Skin of body (tissue), 2 donors: ENCODE measurements around the gene OAT. TPM values are rescaled to one million over a fixed set of nuclear protein-coding genes. Genes with fewer than 3 reads are reported as not detected.

Experiments used
- DNase-seq: peaks from one replicate; lab custom pipeline; 2025; lab: John Stamatoyannopoulos, UW
- total RNA-seq: library from RNA; depleted of rRNA; stranded (reverse); fragments of >200 nt; gene quantifications from one replicate; pipeline ENCODE4 v1.2.3, GENCODE V29; 2014

OAT gene
- 132 TPM for total RNA-seq

DNA sequence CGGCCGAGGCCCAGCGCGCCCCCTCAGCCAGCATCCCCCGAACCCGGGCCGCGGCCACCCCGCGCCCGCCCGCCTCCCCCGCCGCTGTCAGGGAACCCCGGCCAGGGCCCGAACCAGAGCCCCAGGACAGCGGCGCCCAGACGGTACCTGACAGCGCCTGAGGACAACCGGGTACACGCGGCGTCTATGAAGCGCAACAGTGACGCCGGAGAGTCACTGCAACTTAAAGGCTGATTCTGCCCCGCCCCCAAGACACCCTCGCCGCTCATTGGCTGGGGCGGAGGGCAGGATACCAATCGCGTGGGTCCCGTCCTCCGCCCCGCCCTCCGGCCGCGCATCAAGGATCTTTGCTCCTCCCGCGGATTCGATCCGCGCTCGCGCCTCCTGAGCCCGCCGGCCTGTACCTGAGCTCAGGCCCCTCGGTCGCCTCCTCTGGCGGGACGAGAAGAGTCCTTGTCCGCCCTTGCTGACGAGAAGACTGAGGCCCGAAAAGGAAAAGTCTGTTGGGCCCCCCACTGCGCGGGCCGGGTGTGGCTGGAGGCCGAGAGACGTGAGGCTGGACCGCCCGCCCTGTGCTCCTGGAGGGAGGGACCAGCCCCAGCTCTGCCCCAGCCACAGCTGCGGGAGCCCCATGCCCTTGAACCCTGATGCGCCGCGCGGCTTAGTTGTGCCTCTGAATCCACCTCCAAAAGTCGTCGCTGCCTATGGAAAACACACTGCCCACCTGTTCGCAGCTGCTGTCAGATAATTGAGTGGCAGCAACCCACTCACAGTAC, at the start of gene OAT:
OAT (minus strand) TSS at position 198 of the 776 bp plus-strand sequence. CDS start 6,752 bp downstream, outside the sequence.
- peak; percentile 94 for DNase-seq

DNA sequence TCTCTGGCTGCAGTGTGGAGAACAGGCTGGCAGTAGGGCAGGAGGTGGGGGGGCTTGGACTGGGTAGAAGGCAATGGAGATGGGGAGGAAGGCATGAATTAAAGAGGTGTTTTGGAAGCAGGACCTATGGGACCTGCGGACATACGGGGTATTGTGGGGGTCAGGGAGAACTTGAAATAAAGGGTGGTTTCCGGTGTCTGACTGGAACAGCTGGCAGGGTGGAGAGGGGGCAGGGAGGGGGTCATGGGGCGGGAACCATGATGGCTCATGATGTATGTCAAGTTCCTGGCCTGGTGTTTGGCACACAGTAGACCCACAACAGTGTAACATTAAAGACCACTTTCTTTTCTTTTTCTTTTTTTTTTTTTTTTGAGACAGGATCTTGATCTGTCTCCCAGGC, 48.4 kb upstream of the OAT start:
- no peak for DNase-seq

DNA sequence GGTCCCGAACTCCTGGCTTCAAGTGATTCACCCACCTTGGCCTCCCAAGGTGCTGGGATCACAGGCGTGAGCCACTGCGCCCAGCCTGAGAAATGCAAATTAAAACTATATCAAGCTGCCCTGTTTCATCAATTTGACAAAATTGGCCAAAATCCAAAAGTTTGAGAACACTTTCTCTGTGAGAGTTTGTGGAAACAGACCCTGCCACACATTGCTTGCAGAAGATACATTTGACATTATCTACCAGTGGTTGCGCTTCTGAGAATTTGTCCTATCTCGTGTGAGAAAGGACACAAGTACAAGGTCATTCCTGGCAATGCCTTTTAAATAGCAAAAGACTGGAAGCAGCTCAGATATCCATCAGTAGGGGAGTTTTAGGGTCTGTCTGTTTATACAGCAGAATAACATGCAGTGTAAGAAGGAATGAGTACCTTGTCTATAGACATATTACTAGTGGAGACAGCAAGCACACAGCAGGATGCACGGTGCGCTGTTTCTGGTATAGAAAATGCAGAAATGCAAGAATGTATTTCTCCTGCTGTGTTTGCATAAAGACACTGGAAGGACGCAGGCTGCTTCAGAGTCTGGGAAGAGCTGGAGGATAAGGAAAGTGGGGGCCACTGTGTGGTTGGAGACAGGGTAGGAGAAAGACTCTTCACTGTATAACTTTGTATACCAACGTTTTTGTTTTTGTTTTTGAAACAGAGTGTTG, 47.2 kb upstream of the OAT start:
- DNase-seq, result no peak

DNA sequence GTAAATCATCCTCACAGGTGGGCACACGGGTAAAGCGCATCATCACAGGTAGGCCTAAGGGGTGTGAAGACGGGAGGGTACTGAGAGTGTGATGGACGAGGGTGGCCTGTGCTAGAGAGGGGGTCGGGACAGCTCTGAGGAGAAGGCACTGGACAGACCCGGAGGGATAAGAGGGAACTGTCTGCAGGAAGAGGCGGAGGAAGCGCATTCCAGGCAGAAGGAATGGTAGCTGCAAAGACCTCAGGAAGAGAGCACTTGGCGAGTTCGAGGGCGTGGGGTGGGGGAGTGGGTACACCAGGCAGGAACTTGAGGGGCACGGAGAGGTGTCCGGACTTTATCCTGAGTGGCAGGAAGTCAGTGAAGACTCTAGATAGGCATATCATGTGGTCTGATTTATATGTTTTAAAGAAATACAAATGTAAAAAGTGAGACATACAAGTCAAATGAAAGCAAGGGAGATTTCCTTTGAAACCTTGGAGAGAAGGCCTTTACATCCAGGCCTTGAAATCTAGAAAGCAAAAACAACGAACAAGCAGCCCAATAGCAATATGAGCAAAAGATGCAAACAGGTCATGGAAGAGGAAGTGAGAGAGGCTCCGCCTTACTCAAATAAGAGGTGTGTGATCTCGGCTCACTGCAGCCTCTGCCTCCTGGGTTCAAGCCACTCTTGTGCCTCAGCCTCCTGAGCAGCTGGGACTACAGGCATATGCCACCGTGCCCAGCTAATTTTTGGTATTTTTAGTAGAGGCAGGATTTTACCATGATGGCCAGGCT, 46.5 kb upstream of the OAT start:
- no peak for DNase-seq

DNA sequence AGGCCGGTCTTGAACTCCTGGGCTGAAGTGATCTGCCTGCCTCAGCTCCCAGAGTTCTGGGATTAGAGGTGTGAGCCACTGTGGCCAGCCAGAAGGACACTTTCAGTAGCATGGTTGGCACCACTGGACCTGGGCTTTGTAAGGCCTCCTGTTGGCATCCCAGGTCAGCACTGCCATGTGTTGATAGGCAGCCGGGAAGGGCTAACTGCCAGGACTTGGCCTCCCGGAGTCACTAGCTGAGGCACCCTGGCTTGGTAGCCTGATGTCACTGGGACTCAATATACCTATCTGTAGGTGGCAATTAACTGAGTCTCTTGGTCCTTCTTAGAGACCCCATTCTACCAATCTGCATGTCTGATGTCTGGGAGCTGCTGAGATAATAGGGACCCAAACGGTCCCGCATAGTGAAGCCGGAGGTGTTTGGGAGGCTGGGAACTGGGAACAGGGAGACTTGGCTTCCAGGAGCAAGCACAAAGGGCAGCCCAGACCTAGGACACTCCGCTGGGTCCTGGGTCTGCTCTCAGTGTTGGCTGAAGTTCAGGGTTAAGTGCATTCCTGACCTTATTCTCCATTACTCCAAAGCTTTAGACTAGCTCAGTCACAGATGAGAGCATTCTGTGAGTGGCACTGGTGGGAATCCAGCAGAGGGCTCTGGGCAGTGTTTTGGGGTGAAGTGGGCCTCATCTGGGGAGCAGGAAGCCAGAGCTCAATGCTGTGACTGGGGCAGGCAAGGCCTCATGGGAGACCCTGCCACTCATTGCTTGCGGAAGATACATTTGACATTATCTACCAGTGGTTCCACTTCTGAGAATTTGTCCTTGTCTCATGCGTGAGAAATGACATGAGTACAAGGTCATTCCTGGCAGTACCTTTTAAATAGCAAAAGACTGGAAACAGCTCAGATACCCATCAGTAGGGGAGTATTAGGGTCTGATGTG, 45.6 kb upstream of the OAT start:
- DNase-seq, result no peak

DNA sequence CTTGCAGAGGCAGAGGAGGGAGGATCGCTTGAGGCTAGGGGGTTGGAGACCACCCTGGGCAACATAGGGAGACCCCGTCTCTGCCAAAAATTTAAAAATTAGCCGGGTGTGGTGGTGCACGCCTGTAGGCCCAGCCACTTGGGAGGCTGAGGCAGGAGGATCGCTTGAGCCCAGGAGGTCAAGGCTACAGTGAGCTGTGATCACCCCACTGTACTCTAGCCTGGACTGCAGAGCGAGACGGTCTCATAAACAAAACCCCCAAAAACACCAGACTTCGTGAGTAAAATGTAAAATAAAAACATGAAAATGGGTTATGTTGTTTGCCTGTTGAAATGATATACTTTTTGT, 43.6 kb upstream of the OAT start:
- no peak for DNase-seq

DNA sequence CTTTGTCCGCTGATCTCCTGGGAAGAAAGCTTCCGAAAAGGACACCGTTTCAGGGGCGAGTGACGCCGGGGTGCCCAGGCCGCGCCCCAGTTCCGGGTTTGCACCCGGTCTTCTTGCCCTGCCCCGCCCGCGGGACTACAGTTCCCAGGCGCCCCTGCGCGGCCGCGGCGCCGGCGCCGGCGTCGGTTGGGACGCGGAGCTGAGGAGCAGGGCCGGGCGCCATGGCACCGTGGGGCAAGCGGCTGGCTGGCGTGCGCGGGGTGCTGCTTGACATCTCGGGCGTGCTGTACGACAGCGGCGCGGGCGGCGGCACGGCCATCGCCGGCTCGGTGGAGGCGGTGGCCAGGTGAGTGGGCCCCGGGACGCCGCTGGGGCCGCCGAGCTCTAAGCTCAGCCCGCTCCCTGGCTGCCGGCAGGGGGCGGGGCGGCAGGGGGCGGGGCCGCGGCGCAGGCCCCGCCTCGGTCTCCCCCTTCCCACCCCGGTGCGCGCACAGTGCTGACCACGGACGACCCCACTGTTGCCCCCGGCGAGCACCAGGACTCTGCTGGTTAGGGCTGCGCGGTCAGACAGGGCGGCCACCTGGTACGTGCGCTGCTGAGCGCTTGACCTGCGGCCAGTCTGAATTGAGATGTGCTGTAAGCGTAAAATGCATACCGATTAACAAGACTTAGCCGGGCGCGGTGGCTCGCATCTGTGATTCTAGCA, 43.1 kb upstream of the OAT start, which contains the start of gene LHPP:
LHPP (plus strand) TSS at position 182 of the 706 bp plus-strand sequence; CDS start at position 222, 40 bp downstream.
- peak; percentile 59 for DNase-seq

DNA sequence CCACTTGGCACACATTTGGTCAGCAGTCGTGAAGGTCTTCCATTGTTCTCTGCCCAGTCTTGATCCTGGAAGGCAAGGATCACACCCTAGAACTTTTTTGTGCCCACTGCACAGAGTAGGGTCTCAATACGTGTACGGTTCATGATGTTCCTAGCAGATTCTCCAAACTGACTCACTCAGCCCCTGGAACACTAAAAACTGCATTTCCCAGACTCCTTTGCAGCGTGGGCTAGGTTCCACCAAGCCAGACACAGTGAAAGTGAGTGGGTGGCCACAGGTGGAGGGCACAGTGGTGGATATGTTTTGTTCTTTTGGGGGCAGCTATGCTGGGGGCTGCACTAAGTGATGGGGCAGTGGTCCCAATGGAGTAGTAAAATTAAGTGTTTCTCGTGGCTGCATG, 41.4 kb upstream of the OAT start:
- no peak for DNase-seq

DNA sequence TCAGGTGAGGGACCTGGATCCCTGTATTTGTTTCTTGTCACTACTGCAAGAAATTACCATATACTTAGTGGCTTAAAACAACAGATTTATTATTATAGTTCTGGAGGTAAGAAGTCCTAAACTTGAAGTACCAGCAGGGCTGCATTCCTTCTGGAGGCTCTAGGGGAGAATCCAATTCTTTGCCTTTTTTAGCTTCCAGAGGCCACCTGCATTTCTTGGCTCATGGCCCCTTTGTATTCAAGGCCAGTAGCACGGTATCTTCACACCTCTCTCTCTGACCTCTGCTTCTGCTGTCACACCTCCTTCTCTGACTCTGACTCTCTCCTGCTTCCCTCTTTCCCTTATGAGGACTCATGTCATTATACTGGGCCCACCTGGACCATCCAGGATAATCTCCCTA, 40.7 kb upstream of the OAT start:
- DNase-seq, result no peak

DNA sequence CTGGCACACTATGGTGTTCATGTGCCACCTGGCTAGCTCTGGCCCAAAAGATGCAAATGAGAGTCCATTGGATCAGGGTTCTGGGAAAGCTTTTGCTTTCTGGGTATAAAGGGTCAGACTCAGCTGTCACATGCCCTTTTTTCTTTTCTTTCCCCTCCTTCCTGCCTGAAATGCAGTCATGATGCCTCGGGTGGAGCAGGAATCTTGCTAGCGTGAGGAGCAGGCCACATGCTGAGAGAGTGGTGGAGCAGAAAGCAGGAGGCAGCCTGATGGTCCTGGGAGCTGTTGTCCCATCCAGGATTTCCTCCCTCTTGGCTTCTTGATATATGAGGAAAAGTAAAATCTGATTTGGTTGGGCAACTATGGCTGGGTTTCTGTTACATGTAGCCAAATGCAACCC, 40.2 kb upstream of the OAT start:
- no peak for DNase-seq

DNA sequence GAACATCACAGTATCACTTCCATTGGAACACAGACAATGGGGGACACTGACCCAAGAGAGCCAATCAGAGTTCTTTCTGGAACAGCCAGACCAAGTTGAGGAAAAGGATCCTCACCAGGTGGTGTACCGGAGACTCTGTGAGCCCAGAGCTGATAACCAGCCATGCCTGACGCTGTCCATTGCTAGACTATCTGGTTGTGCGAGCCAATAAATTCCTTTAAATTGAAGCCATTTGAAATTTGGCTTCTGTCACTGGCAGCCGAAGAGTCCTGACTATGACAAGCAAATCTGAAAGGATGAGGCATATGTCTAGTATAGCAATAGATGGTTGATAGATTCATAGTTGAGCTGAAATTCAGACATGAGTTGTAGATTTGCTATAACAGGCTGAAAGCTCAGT, 39.8 kb upstream of the OAT start:
- DNase-seq, result no peak

DNA sequence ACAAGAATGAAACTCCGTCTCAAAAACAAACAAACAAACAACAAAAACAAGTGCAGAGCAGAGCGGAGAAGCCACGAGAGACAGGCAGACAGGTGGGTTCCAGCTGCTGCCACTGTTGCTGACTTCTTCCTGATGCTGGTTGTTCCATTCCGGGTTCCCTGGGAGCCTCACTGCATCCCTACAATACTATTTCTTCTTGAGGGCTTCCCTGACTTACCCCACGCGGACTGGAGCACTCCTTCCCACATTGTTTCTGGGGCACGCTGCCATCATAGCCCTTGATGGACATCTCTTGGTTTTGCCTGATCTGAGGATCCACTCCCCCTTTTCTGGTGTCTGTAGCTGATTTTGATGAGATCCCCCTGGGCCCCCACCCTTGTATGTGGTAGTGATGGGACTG, 36.7 kb upstream of the OAT start:
- no peak for DNase-seq

DNA sequence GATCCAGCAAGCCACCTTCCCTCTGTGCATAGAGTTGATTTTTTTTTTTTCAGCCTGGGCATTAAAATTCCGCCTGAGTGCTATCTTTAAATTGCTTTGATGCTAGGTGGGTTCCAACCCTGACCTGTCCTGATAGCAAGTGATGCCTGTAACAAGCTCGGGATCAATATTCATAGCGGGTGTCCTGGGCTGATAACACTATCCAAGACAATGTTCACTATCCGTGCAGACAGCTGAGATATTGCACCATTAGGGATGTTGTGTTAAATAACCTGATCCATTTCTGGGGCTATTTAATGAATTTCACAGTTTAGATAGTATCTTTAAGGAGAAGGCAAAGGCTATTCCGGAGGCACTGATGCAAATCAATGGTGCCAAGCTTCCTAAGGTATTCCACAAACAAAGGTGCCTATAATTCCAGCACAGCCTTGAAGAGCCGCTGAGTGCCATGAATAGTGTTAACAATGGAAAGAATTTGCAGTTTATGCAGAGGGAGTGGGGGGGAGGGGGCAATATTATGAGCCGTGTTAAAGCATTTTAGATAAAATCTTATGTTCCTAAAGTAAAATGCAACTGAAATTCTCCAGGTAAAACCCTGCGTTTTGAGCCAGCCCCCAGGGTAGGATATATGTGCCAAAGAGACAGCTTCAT, 35.4 kb upstream of the OAT start:
- no peak for DNase-seq

DNA sequence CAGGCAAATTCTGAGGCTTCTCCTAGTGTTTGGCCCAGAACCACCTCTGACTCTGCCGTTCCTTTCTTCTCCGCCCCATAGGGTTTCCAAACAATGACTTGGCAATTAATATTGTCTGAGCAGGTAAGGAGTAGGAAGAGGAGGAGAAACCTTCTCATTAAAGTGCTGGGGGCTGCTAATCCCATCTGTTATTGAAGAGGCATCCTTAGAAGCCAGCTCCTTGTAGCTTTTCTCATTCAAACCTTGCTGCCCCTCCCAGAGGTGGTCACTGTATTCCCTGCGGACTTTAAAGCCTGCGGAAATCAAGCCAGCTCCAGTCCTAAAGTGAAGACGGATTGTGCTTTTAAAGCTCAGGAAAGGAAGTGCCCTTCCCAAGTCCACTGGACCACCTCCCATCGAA, 32.6 kb upstream of the OAT start:
- no peak for DNase-seq

DNA sequence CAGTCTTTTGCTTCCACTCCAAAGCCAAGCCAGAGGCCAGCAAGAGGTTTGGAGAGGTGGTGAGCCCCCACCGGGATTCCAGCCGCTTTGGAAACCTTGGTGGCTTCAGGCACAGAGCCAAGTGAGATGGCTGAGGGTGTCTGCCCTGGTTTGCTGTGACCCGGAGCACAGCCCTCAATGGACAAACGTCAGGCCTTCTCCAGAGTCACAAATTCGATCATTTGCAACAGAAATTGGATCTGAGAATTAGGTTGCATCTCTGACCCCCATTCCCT, 32.0 kb upstream of the OAT start:
- DNase-seq, result no peak

DNA sequence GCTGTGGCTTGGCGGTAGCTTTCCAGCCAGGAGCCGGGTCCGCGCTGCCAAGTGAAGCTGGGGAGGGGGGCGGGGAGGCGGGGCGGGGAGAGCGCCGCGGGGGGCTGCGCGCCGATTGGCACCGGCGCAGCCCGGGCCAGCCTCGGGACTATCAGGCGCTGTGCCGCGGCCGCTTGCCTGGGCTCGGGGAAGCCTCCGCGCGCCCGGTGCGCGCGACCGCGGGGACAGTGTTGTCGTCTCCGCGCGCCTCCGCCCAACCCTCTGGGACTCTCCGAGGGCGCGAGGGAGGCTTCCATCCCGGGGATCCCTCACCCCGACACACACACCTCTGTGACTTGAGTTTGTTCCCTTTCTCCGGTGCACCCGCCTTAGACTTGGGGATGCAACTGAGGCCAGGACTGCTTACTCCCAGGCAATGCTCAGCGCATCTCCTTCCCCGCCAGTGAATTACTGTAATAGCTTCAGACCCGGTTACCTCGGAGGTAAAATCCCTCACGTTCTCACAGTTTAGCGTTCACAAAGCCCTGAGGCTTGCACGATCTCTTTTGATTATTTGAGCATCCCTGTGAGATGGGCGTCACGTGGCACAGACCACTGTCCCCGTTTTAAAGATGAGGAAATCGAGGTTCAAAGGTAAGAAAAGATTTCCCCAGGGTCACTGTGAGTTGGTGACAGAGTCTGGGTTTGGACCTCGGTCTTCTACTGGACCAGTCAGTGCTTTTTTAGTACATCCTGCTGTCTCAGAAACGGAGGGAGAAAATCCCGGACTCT, 31.5 kb upstream of the OAT start, which contains the start of gene NKX1-2:
NKX1-2 (minus strand) TSS at position 24 of the 771 bp plus-strand sequence. CDS start 92 bp downstream, outside the sequence.
- DNase-seq, result no peak

DNA sequence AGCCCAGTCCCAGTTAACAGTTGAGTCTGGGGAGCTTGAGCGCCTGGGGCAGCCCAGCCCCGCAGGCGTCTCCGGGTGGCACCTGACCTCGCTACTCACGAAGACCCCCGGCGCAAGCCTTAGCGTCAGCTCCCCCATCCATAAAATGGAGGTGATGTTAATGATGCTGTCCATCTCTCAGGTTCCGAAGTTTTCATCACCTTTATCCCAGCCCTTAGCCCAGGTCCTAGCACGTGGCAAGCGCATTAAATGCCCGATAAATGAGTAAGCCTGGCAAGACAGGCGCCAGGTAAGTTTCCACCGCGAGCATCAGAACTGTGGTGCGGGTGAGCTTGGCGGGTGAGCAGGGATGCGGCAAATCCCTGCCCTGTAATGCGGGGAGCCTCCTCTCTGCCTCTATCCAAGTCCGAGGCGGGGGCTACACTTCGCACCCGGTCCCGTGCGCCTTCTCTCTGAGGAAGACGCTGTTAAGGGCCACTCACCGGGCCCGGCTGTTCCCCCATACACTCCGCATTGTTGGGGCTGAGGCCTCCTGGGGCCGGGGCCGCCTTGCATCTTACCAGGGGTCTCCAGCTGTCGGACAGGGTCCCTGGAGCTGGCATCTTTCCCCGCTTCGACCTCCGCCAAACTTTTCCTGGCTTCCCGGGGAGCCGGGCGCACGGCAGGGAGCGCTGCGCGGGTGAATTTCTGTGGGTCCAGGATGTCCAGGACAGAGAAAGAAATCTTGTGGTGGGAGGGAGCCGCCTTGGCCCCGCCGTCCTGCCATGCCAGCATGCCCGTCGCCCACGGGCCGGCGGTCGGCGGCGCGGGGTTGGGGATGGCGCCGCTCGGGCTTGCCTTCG, 30.7 kb upstream of the OAT start:
- DNase-seq, result no peak

DNA sequence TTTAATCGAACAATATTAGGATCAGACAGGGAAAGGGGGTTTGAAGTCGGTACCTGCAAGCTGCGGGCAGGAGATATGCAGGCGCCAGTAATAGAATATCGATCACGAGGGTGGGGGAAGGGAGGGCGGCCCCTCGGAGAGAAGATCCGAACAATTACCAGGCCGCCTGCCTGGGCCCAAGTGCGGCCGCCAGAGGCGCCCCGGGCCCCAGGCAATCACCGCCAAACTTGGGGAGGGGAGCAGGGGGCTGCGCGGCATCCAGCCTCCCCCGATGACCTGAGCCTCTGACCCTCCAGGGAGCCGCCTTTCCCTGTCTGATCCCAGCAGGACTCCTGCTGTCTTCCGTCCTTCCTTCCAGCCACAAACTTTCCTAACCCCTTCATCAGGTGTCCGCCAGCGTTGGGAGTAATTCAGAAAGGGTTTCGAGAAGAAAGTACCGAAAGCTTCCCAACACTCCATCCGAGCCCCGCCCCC, 30.0 kb upstream of the OAT start:
- no peak for DNase-seq
